GM12878 (cell line): Measurements from ENCODE around the gene SLC22A4. TPM values are rescaled to one million over a fixed set of nuclear protein-coding genes. Genes with fewer than 3 reads are reported as not detected.

Experiments
- ATAC-seq: fragments of 200-7000 bp; cut with Tn5 transposase; 3 replicates; pipeline ENCODE4 v1.9.1; 2020; ENCODE audit warnings: mild to moderate bottlenecking, moderate library complexity
- BruUV-seq: library from RNA; stranded (reverse); fragments of 400-500 nt; replicated peaks from 2 replicates; lab custom pipeline; 2021; lab: Mats Ljungman, UMichigan
- CTCF ChIA-PET: fragments of 300-600 bp; sonication (Branson Sonifier 250); formaldehyde crosslinking; extraction: SDS; loops from one replicate; lab custom pipeline; 2021; ENCODE audit warnings: inconsistent platforms; lab: Yijun Ruan, JAX
- POLR2A ChIA-PET: fragments of 350-600 bp; formaldehyde crosslinking; extraction: SDS; loops from one replicate; lab custom pipeline; 2021; ENCODE audit warnings: inconsistent platforms; lab: Charles Lee
- RAD21 ChIA-PET: fragments of 300-600 bp; sonication (Branson Sonifier 250); formaldehyde crosslinking; loops from one replicate; lab custom pipeline; 2023; ENCODE audit warnings: antibody characterized with exemption; ENCODE audit not compliant: unreplicated experiment; lab: Charles Lee
- SMC1A ChIA-PET: fragments of 300-600 bp; sonication (Branson Sonifier 250); formaldehyde crosslinking; loops from one replicate; lab custom pipeline; 2023; ENCODE audit not compliant: unreplicated experiment, uncharacterized antibody; lab: Charles Lee
- DNase-seq: peaks from one replicate; pipeline ENCODE4 v3.0.0-alpha.2; 2011; ENCODE audit warnings: low read depth, low spot score
- FAIRE-seq: peaks from 3 replicates; lab custom pipeline; 2011; peaks lifted over from hg19 to GRCh38; lab: Jason Lieb, UNC
- H2AFZ ChIP-seq: 2 replicates; pipeline ENCODE4 v1.6.0; 2011; ENCODE audit warnings: low read depth, low read length, control low read depth; ENCODE audit not compliant: control insufficient read depth
- H3K27ac ChIP-seq: 2 replicates; pipeline ENCODE4 v1.5.1; 2011; ENCODE audit warnings: control low read depth; ENCODE audit not compliant: control insufficient read depth, insufficient read depth
- H3K27me3 ChIP-seq, 2 experiments: replicated peaks in 1 of 2; 2 replicates each; pipeline versions ENCODE4 v1.6.0 to v1.6.1; 2011; ENCODE audit warnings: low read length in 1 of 2; ENCODE audit not compliant: control insufficient read depth in 2 of 2, insufficient read depth in 2 of 2
- H3K36me3 ChIP-seq, 2 experiments: 2 replicates each; pipeline ENCODE4 v1.5.1; 2011; ENCODE audit warnings: low read length in 1 of 2; ENCODE audit not compliant: control insufficient read depth in 2 of 2, insufficient read depth in 2 of 2
- H3K4me1 ChIP-seq: 2 replicates; pipeline ENCODE4 v1.6.1; 2011; ENCODE audit warnings: mild to moderate bottlenecking, low read length, moderate library complexity, mixed read lengths; ENCODE audit not compliant: control insufficient read depth, insufficient read depth
- H3K4me2 ChIP-seq: 2 replicates; pipeline ENCODE4 v1.6.0; 2011; ENCODE audit warnings: control low read depth; ENCODE audit not compliant: control insufficient read depth, insufficient read depth
- H3K4me3 ChIP-seq: fragments of 200-600 bp; sonication (generic); 2 replicates; pipeline ENCODE4 v1.5.1; 2016
- H3K79me2 ChIP-seq: 2 replicates; pipeline ENCODE4 v1.6.0; 2011; ENCODE audit warnings: low read length; ENCODE audit not compliant: control insufficient read depth, insufficient read depth
- H3K9ac ChIP-seq: 2 replicates; pipeline ENCODE4 v1.8.0; 2011; ENCODE audit warnings: low read length, control low read depth, mixed read lengths; ENCODE audit not compliant: control insufficient read depth, insufficient read depth
- H3K9me3 ChIP-seq: replicated peaks from 3 replicates; pipeline ENCODE4 v1.5.1; 2011; ENCODE audit warnings: mild to moderate bottlenecking, low read length; ENCODE audit not compliant: control insufficient read depth, insufficient read depth
- H4K20me1 ChIP-seq: 2 replicates; pipeline ENCODE4 v1.6.0; 2011; ENCODE audit not compliant: control insufficient read depth, insufficient read depth
- EED ChIP-seq: sonication (generic); IDR thresholded peaks from 2 replicates; pipeline ENCODE4 v1.6.1; 2016; ENCODE audit warnings: antibody characterized with exemption, low read depth
- HCFC1 ChIP-seq: fragments of 150-350 bp; IDR thresholded peaks from 2 replicates; pipeline ENCODE4 v1.6.1; 2014; ENCODE audit warnings: low read length
- IRF4 ChIP-seq: IDR thresholded peaks from 2 replicates; pipeline ENCODE4 v1.6.1; 2011; ENCODE audit warnings: low read depth, low read length
- JUND ChIP-seq: IDR thresholded peaks from 2 replicates; pipeline ENCODE4 v1.6.1; 2012; ENCODE audit warnings: low read depth, mild to moderate bottlenecking, low read length, improper control_type of control experiment, moderate library complexity
- MAX ChIP-seq: IDR thresholded peaks from 2 replicates; pipeline ENCODE4 v1.6.1; 2012; ENCODE audit warnings: low read depth, low read length, improper control_type of control experiment
- MEF2A ChIP-seq: IDR thresholded peaks from 2 replicates; pipeline ENCODE4 v1.6.1; 2011; ENCODE audit warnings: low read depth, mild to moderate bottlenecking, low read length, moderate library complexity; ENCODE audit not compliant: insufficient read depth
- MLLT1 ChIP-seq: fragments of 450-650 bp; IDR thresholded peaks from 2 replicates; pipeline ENCODE4 v1.6.1; 2016; ENCODE audit warnings: mild to moderate bottlenecking
- MTA3 ChIP-seq: IDR thresholded peaks from 2 replicates; pipeline ENCODE4 v1.6.1; 2012; ENCODE audit warnings: low read length, inconsistent platforms, borderline replicate concordance
- NFIC ChIP-seq: IDR thresholded peaks from 2 replicates; pipeline ENCODE4 v1.6.1; 2012; ENCODE audit warnings: low read depth, mild to moderate bottlenecking, inconsistent platforms, low read length, moderate library complexity
- NR2C2 ChIP-seq: IDR thresholded peaks from 2 replicates; pipeline ENCODE4 v1.6.1; 2011; ENCODE audit warnings: borderline replicate concordance, low read depth; ENCODE audit not compliant: control insufficient read depth, insufficient read length
- NRF1 ChIP-seq: conservative IDR thresholded peaks from 2 replicates; pipeline ENCODE4 v1.6.1; 2011; ENCODE audit warnings: mild to moderate bottlenecking, low read depth, low read length, improper control_type of control experiment
- POU2F2 ChIP-seq: IDR thresholded peaks from 3 replicates; pipeline ENCODE4 v1.6.1; 2011; ENCODE audit warnings: low read depth, mild to moderate bottlenecking, low read length, borderline replicate concordance
- RFX5 ChIP-seq: IDR thresholded peaks from 2 replicates; pipeline ENCODE4 v1.6.1; 2011; ENCODE audit warnings: low read depth, low read length, improper control_type of control experiment
- SMAD1 ChIP-seq: fragments of 450-650 bp; IDR thresholded peaks from 2 replicates; pipeline ENCODE4 v1.6.1; 2018; ENCODE audit warnings: mild to moderate bottlenecking, low read depth; ENCODE audit not compliant: partially characterized antibody
- TAF1 ChIP-seq: IDR thresholded peaks from 2 replicates; pipeline ENCODE4 v1.6.1; 2011; ENCODE audit warnings: mild to moderate bottlenecking, low read depth, low read length, borderline replicate concordance
- TBL1XR1 ChIP-seq: IDR thresholded peaks from 2 replicates; pipeline ENCODE4 v1.6.1; 2012; ENCODE audit warnings: low read depth, low read length, improper control_type of control experiment
- USF2 ChIP-seq: IDR thresholded peaks from 2 replicates; pipeline ENCODE4 v1.6.1; 2011; ENCODE audit warnings: low read depth, low read length, improper control_type of control experiment, borderline replicate concordance
- ZBED1 ChIP-seq: IDR thresholded peaks from 2 replicates; pipeline ENCODE4 v1.6.1; 2016; ENCODE audit warnings: borderline replicate concordance
- WGBS: methylation state at CpG from one replicate; pipeline ENCODE4 v1.1.6; 2016; ENCODE audit warnings: low lambda C conversion rate; ENCODE audit not compliant: insufficient replicate concordance, insufficient coverage; ENCODE audit errors: missing lambda C conversion rate; 5-methylcytosine and 5-hydroxymethylcytosine counted together
- in situ Hi-C: fragments of 300-500 bp; cut with MboI; formaldehyde crosslinking; loops from 9 replicates; pipeline ENCODE4 v1.14.3; 2018; ENCODE audit warnings: mixed read lengths
- intact Hi-C: fragments of 100-400 bp; cut with micrococcal nuclease; formaldehyde crosslinking; loops from one replicate; pipeline ENCODE4 v1.14.2; 2022; ENCODE audit not compliant: unreplicated experiment
- polyA plus RNA-seq, 11 experiments: library from polyadenylated mRNA; depleted of rRNA in 4 of 11; unstranded in 6 of 11; stranded (reverse) in 5 of 11; fragments of >200 nt; fragmentation: Nextera tagmentation in 4 of 11; fragmentation: Illumina TruSeq in 1 of 11; extraction: Ambion mirVana in 4 of 11; extraction: Trizol in 1 of 11; gene quantifications; 1 replicate in 1 of 11; 2 replicates in 10 of 11; pipeline versions ENCODE4 v1.2.1 to v1.2.3, GENCODE V29; 2011 to 2016; ENCODE audit warnings: inconsistent platforms in 2 of 11, missing spikeins in 2 of 11, low read depth in 1 of 11
- total RNA-seq, 4 experiments: library from RNA; depleted of rRNA in 3 of 4; stranded (reverse); fragments of >200 nt in 3 of 4; fragmentation: Illumina TruSeq in 1 of 4; extraction: Trizol in 1 of 4; gene quantifications; 2 replicates each; pipeline versions ENCODE4 v1.2.1 to v1.2.3, GENCODE V29; 2013 to 2021
- TF ChIP-seq, protein P1 (sequence below): fragments of 450-650 bp; IDR thresholded peaks from 2 replicates; pipeline ENCODE4 v1.6.1; 2016; ENCODE audit warnings: mild to moderate bottlenecking
- TF ChIP-seq, protein P2 (sequence below): IDR thresholded peaks from 2 replicates; pipeline ENCODE4 v1.6.1; 2012; ENCODE audit warnings: low read depth, low read length, improper control_type of control experiment

Gene SLC22A4
- total and polyA plus RNA-seq, 10 of the 15 experiments (the other 5 are each of a cell fraction or from before 2014, with no cell fraction given): 0.04 to 0.61 (median 0.10) TPM; not detected in 2

DNA sequence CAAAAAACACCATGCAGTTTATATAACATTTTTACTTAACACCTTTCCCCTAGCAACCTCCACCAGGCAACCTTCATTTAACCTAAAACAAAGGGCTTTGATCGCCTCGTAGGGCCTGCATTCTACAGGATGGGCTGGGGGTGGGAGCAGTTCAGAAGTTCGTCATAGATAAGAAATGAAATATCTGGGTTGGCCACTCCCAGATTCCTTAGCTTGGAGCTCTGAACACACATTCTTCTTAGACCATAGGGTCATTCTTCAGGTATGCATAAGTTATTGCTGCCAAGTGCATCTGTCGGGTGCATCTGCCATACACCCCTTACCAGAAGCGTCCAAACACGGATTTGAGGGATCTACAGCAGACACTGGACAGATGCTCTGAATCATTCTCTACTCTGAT lies 71.0 kb downstream of the SLC22A4 start:
- Histone ChIP-seq H3K9me3 (no peaks in the 10 kb centered on the region), H3K9ac (no peak overlapping the region), H3K4me3 (no peak overlapping the region), H3K4me2 (no peak overlapping the region), H4K20me1 (no peaks in the 10 kb centered on the region), H3K4me1 (peaks cover 5% of the 10 kb centered on the region), H2AFZ (no peak overlapping the region), H3K27me3 (no peaks in the 10 kb centered on the region; a peak in 1 of 4 replicates), H3K79me2 (no peaks in the 10 kb centered on the region), H3K36me3 (no peaks in the 10 kb centered on the region), H3K27ac (no peak overlapping the region)
- ChIA-PET CTCF (interaction anchor here (0.5 to 1.1 kb wide), 2 partner anchors 185 to 300 kb away, joined by 3 read pairs; no protein-coding TSS in a partner anchor), RAD21 (interaction anchor here (1.0 kb wide), 1 partner anchor 170 kb away, joined by 3 read pairs; no protein-coding TSS in a partner anchor), SMC1A (interaction anchor here (4.6 kb wide), 1 partner anchor 127 kb away, joined by 24 read pairs; no protein-coding TSS in a partner anchor), POLR2A (no interaction called here)
- ATAC-seq (no peak), DNase-seq (no peak), FAIRE-seq (no peak)
- intact Hi-C loops: no loop called here
- 87% methylated on average over 6 of the region's 6 CpGs for WGBS
- no TSS peak for BruUV-seq
- TF ChIP-seq TBL1XR1 (no peak), MAX (no peak), TAF1 (no peak), POU2F2 (no peak), MEF2A (no peak), NRF1 (no peak), MLLT1 (no peak), HCFC1 (no peak), NR2C2 (no peak), MTA3 (no peak), JUND (no peak), RFX5 (no peak), NFIC (no peak), ZBED1 (no peak), SMAD1 (no peak), EED (no peak), USF2 (no peak), IRF4 (no peak)
- TF ChIP-seq, protein P1, sequence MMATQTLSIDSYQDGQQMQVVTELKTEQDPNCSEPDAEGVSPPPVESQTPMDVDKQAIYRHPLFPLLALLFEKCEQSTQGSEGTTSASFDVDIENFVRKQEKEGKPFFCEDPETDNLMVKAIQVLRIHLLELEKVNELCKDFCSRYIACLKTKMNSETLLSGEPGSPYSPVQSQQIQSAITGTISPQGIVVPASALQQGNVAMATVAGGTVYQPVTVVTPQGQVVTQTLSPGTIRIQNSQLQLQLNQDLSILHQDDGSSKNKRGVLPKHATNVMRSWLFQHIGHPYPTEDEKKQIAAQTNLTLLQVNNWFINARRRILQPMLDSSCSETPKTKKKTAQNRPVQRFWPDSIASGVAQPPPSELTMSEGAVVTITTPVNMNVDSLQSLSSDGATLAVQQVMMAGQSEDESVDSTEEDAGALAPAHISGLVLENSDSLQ: no peak
- TF ChIP-seq, protein P2, sequence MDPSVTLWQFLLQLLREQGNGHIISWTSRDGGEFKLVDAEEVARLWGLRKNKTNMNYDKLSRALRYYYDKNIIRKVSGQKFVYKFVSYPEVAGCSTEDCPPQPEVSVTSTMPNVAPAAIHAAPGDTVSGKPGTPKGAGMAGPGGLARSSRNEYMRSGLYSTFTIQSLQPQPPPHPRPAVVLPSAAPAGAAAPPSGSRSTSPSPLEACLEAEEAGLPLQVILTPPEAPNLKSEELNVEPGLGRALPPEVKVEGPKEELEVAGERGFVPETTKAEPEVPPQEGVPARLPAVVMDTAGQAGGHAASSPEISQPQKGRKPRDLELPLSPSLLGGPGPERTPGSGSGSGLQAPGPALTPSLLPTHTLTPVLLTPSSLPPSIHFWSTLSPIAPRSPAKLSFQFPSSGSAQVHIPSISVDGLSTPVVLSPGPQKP: no peak
- in situ Hi-C loops: no loop called here
